ENCODE results near the gene ZNF839. TPM values are rescaled to one million over a fixed set of nuclear protein-coding genes. Genes with fewer than 3 reads are reported as not detected.
"Not testable (repeated sequence)": the region's sequence is repeated elsewhere in the genome, so short reads cannot be mapped to it uniquely, and the experiment has no call there.

The ZNF839 gene
- polyA plus RNA-seq (ENCODE audit: insufficient read length in 3 of 3), result 10 to 100 TPM; 11.6 to 13.4 (median 12.6) TPM

- peak; percentile 78 to 84 (median 80) for DNase-seq (ENCODE audit: low read depth in 3 of 3, low spot score in 2 of 3)
Observed at GRCh38 chr14:102319351-102320032, at the start of gene ZNF839. ZNF839 (plus strand) TSS chr14:102319746; CDS start chr14:102319766, 20 bp downstream.

DNA sequence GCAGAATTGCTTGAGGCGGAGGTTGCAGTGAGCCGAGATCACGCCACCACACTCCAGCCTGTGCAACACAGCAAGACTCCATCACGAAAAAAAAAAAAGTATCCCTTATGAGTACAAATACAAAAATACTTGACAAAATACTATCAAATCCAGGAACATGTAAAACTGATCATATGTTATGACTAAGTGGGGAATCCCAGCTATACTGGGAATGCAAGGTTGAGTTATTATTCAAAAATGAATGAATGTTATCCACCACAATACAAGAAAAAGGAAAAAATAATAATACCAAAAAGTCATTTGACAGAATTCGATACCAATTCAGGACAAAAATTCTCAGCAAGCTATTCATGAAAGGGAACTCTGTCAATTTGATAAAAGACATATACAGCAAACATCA lies 47.2 kb upstream of the ZNF839 start:
- DNase-seq (ENCODE audit: low read depth in 3 of 3, low spot score in 2 of 3), result no peak

DNA sequence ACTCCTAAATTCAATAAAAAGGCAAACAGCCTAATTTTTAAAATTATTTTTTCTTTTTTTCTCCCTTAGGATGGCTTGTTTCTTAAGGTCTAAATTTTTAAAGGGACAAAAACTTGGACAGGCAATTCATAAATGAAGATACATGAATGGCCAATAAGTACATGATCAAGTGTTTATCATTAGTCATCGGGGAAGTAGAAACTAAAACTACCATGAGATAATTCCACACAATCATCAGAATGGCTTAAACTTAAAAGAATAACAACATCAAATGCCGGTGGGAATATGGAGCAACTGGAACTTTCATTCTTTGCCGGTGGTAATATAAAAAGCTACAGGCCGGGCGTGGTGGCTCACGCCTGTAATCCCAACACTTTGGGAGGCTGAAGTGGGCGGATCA lies 43.7 kb upstream of the ZNF839 start:
- no peak for DNase-seq (ENCODE audit: low read depth in 3 of 3, low spot score in 2 of 3)

DNA sequence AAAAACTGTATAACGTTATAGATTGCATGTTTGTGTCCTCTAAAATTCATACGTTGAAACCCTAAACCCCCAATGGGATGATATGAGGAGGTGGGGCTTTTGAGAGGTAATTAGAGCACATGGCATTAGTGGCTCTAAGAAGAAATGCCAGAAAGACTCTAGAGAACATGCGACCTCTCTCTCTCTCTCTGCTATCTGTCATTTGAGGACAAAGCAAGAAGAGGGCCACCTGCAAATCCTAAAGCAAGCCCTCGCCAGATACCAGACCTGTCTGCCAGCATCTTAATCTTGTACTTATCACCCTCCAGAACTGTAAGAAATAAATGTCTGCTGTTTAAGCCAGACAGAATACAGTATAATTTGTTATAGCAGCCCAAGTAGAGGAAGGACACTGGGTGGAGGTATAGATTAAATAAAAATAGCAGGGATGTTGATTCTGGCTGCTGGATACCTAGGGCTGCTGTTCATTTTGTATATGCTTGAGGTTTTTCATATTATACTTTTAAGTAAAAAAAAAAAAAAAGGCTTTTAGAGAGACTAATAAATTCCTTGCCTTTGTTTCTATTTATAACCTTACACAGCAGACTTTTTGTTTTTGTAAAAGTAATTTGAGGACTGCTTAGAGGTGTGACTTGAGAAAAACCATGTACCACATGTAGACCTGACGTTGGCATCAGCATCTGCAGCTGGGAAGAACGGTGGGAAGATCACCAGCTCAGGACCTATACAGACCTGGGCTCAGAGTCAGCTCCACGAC lies 41.5 kb upstream of the ZNF839 start:
- no peak for DNase-seq (ENCODE audit: low read depth in 3 of 3, low spot score in 2 of 3)

DNA sequence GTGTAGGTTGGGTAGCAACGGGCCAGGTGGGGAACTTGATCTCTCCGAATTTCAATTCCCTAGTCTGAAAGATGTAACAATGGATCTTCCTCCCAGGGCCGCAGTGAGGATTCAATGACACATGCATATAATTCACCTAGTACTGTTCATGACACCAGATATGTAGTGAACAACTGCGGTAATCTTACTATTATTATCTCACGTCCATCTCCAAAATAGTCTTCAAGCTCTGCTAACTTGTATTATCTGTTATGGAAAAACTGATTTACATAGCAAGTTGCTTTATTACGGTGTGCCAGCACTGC lies 41.0 kb upstream of the ZNF839 start:
- no peak for DNase-seq (ENCODE audit: low read depth in 3 of 3, low spot score in 2 of 3)

- DNase-seq (ENCODE audit: low read depth in 3 of 3, low spot score in 2 of 3), result no peak
Observed at GRCh38 chr14:102279282-102279681, 40.3 kb upstream of the ZNF839 start.

DNA sequence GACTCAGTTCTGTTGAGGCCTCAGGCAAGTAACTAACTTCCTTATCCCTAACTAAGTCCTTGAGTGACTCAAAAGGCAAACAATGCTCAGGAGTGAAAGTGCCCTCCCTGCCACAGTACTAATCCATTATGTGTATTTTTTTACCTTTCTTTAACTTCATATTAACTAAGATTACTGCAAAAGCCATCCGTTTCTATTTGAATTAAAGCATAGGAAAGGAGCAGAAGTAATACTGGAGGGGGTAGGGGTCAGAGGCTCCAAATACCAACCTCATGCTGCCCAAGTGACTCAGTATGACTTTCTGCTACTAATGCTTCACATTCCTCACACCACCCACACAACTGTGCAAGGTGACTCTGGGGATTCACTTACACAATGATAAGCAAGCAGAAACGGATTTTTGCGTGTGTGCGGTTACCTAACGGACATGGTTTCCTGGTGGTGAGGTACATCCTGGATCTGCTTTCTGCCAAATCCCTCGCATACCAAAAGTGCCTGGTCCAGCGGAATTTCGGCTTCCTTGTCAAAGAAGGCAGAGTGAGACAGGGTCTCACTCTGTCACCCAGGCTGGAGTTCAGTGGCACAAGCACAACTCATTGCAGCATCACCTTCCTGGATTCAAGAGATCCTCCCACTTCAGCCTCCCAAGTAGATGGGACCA lies 39.7 kb upstream of the ZNF839 start:
- DNase-seq (ENCODE audit: low read depth in 3 of 3, low spot score in 2 of 3), result no peak

GRCh38 chr14:102280376-102280962 lies 39.1 kb upstream of the ZNF839 start:
- no peak for DNase-seq (ENCODE audit: low read depth in 3 of 3, low spot score in 2 of 3)

- DNase-seq (ENCODE audit: low read depth in 3 of 3, low spot score in 2 of 3), result no peak
Observed at GRCh38 chr14:102282751-102283465, 36.6 kb upstream of the ZNF839 start.

- no peak for DNase-seq (ENCODE audit: low read depth in 3 of 3, low spot score in 2 of 3)
Observed at GRCh38 chr14:102283631-102284129, 35.9 kb upstream of the ZNF839 start.

- no peak for DNase-seq (ENCODE audit: low read depth in 3 of 3, low spot score in 2 of 3)
Observed at GRCh38 chr14:102285106-102285505, 34.4 kb upstream of the ZNF839 start.

- no peak for DNase-seq (ENCODE audit: low read depth in 3 of 3, low spot score in 2 of 3)
Observed at GRCh38 chr14:102288139-102288538, 31.4 kb upstream of the ZNF839 start.

- DNase-seq (ENCODE audit: low read depth in 3 of 3, low spot score in 2 of 3), result no peak
Observed at GRCh38 chr14:102292441-102292840, 27.1 kb upstream of the ZNF839 start.

- no peak for DNase-seq (ENCODE audit: low read depth in 3 of 3, low spot score in 2 of 3)
Observed at GRCh38 chr14:102293781-102294180, 25.8 kb upstream of the ZNF839 start.

DNA sequence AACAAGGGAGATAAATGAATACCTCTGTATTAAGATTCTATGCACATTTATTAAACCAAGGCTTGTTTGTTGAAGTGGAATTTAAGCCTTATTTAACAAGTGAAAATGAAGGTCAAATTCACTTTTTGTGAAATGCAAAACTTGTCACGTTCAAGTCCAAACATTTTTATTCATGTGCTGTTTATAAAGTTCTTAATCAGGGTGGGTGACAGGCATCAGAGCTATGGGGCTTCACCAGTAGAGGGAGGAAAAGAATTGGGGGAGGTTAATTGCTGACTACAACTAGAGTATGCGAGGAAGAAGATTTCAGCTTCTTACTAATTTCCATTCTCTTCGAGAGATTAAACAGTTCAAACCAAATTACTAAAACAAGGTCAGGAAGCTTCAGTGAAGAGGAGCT lies 24.3 kb upstream of the ZNF839 start:
- DNase-seq (ENCODE audit: low read depth in 3 of 3, low spot score in 2 of 3), result no peak

- DNase-seq (ENCODE audit: low read depth in 3 of 3, low spot score in 2 of 3), result no peak
Observed at GRCh38 chr14:102297436-102298170, 21.9 kb upstream of the ZNF839 start.

DNA sequence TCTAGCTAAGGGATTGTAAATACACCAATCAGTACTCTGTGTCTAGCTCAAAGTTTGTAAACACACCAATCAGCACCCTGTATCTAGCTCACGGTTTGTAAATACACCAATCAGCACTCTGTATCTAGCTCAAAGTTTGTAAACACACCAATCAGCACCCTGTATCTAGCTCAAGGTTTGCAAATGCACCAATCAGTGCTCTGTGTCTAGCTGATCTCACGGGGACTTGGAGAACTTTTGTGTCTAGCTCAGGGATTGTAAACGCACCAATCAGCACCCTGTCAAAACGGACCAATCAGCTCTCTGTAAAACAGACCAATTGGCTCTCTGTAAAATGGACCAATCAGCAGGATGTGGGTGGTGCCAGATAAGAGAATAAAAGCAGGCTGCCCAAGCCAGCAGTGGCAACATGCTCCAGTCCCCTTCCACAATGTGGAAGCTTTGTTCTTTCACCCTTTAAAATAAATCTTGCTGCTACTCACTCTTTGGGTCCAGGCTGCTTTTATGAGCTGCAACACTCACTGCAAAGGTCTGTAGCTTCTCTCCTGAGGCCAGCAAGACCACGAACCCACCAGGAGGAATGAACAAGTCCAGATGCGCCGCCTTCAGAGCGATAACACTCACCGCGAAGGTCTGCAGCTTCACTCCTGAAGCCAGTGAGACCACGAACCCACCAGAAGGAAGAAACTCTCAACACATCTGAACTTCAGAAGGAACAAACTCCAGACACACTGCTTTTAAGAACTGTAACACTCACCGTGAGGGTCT lies 21.1 kb upstream of the ZNF839 start:
- not testable (repeated sequence) for DNase-seq (ENCODE audit: low read depth in 3 of 3, low spot score in 2 of 3)

GRCh38 chr14:102303664-102304063 lies 15.9 kb upstream of the ZNF839 start:
- DNase-seq (ENCODE audit: low read depth in 3 of 3, low spot score in 2 of 3), result no peak

Data from right renal cortex interstitium (tissue), 3 donors.